ENCODE measurements around the gene LEFTY1.
"Not testable (repeated sequence)": the region's sequence is repeated elsewhere in the genome, so short reads cannot be mapped to it uniquely, and the experiment has no call there.

The LEFTY1 gene

GRCh38 chr1:225846331-225847310, 42.3 kb downstream of the LEFTY1 start:
- no peak for DNase-seq

- DNase-seq: no peak
Measured at GRCh38 chr1:225845571-225846259, 43.2 kb downstream of the LEFTY1 start.

GRCh38 chr1:225845097-225845496, 43.8 kb downstream of the LEFTY1 start:
- no peak for DNase-seq

GRCh38 chr1:225844236-225845061, 44.5 kb downstream of the LEFTY1 start:
- no peak for DNase-seq

GRCh38 chr1:225843426-225843795, 45.5 kb downstream of the LEFTY1 start:
- DNase-seq: no peak

- DNase-seq: no peak
Measured at GRCh38 chr1:225842788-225843425, 46.0 kb downstream of the LEFTY1 start.

GRCh38 chr1:225842074-225842473, 46.9 kb downstream of the LEFTY1 start:
- DNase-seq: no peak

- DNase-seq: no peak
Measured at GRCh38 chr1:225840713-225841112, 48.2 kb downstream of the LEFTY1 start.

- no peak for DNase-seq
Measured at GRCh38 chr1:225840223-225840610, 48.7 kb downstream of the LEFTY1 start.

GRCh38 chr1:225838793-225839192, 50.2 kb downstream of the LEFTY1 start:
- DNase-seq: no peak

- DNase-seq: not testable (repeated sequence)
Measured at GRCh38 chr1:225836296-225836695, 52.6 kb downstream of the LEFTY1 start.
